Measurements from ENCODE around the gene ZNF862.

ZNF862 gene

DNA sequence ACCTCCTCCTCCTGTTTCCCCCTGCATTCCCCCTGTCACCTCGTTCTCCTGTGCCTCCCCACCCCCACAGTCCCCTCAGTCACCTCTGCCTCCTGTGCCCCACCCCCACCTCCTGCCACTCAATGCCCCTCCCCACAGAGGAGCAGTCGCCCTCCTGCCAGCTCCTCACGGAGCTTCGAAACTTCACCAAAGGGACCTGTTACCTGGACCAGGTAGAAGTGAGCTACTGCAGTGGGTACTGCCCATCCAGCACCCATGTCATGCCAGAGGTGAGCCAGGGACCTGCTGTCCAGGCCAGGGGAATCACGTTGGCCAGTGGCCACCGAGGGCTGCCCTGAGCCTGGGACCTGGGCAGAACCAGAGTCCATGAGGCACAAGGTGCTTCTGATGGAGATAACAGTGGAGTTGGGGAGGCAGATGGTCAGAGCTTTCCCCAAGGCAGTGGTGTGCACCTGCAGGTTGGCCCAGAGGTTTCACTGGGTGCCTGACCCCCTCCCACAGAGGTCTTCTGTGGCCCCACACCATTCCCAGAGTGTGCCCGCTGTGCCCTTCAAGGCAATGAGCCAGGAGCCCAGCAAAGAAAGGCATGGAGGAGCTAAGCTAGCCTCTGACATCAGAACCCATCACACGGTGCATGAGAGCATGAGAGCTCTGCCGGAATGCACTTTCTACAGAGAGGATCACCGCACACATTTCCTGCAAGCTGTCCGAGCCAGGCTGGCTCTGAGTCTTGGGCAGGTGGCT, 7.0 kb upstream of the ZNF862 start:
- no peak for ATAC-seq (ENCODE audit: insufficient read depth, low read depth)
- no peaks in the 10 kb centered on the region for H3K36me3 ChIP-seq (ENCODE audit: insufficient read depth, low read length)
- no peaks in the 10 kb centered on the region for H3K79me2 ChIP-seq (ENCODE audit: insufficient read depth, low read length)
- H3K27me3 ChIP-seq (ENCODE audit: insufficient read depth, low read length, poor library complexity) = peaks cover 5% of the 10 kb centered on the region
- no peak overlapping the region for H3K4me2 ChIP-seq (ENCODE audit: insufficient read depth, low read length)
- no peak overlapping the region for H3K9ac ChIP-seq (ENCODE audit: low read depth, low read length)
- no peaks in the 10 kb centered on the region for H3K4me1 ChIP-seq (ENCODE audit: insufficient read depth, low read length)
- no peak overlapping the region for H3K4me3 ChIP-seq (ENCODE audit: low read depth in 1 of 2, low read length in 2 of 2)
- TF ChIP-seq, protein P1, sequence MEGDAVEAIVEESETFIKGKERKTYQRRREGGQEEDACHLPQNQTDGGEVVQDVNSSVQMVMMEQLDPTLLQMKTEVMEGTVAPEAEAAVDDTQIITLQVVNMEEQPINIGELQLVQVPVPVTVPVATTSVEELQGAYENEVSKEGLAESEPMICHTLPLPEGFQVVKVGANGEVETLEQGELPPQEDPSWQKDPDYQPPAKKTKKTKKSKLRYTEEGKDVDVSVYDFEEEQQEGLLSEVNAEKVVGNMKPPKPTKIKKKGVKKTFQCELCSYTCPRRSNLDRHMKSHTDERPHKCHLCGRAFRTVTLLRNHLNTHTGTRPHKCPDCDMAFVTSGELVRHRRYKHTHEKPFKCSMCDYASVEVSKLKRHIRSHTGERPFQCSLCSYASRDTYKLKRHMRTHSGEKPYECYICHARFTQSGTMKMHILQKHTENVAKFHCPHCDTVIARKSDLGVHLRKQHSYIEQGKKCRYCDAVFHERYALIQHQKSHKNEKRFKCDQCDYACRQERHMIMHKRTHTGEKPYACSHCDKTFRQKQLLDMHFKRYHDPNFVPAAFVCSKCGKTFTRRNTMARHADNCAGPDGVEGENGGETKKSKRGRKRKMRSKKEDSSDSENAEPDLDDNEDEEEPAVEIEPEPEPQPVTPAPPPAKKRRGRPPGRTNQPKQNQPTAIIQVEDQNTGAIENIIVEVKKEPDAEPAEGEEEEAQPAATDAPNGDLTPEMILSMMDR (IDR thresholded peaks at IDR 0.05; ENCODE audit: borderline replicate concordance, extremely low read depth, low read length, poor library complexity, severe bottlenecking) = no peak
- no peak for TF ChIP-seq EZH2 (IDR thresholded peaks at IDR 0.05; ENCODE audit: borderline replicate concordance, low read depth, low read length, severe bottlenecking)
- no peaks in the 10 kb centered on the region for H4K20me1 ChIP-seq (ENCODE audit: insufficient read depth, low read length)
- no peak overlapping the region for H3K27ac ChIP-seq (ENCODE audit: low read length)
- no peak overlapping the region for H2AFZ ChIP-seq (ENCODE audit: low read depth, low read length)
- DNase-seq = no peak
- H3K9me3 ChIP-seq (ENCODE audit: insufficient read depth, low read length, severe bottlenecking) = no peaks in the 10 kb centered on the region

DNA sequence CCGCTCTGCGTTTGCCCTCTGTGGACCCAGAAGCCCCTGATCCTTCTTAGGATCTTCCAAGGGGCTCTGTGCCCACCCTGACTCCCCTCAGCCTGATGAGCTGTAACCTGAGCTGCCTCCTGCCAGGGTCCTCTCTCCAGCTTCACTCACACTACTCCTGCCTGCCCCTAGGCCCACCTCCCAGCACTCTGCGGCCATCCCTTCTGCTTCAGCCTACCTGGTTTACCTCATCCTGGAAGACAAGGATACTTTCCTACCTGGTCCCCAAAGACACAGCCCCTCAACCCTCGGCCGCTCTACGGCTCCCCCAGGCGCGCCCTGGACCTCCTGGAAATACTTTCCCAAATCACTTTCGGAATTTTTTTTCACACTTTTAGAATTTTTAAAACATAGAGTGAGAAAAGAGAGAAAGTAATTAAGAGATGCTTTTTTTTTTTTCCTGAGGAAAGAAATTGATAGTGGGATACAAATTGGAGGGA, 6.4 kb upstream of the ZNF862 start:
- Histone ChIP-seq H3K27ac (ENCODE audit: low read length) (no peak overlapping the region), H2AFZ (ENCODE audit: low read depth, low read length) (no peak overlapping the region), H3K36me3 (ENCODE audit: insufficient read depth, low read length) (no peaks in the 10 kb centered on the region), H3K4me3 (ENCODE audit: low read depth in 1 of 2, low read length in 2 of 2) (no peak overlapping the region), H3K4me1 (ENCODE audit: insufficient read depth, low read length) (no peaks in the 10 kb centered on the region), H3K79me2 (ENCODE audit: insufficient read depth, low read length) (no peaks in the 10 kb centered on the region), H3K9ac (ENCODE audit: low read depth, low read length) (no peak overlapping the region), H3K9me3 (ENCODE audit: insufficient read depth, low read length, severe bottlenecking) (no peaks in the 10 kb centered on the region), H3K4me2 (ENCODE audit: insufficient read depth, low read length) (no peak overlapping the region), H4K20me1 (ENCODE audit: insufficient read depth, low read length) (no peaks in the 10 kb centered on the region), H3K27me3 (ENCODE audit: insufficient read depth, low read length, poor library complexity) (peaks cover 5% of the 10 kb centered on the region)
- TF ChIP-seq EZH2 (IDR thresholded peaks at IDR 0.05; ENCODE audit: borderline replicate concordance, low read depth, low read length, severe bottlenecking) = no peak
- TF ChIP-seq, protein P1 (IDR thresholded peaks at IDR 0.05; ENCODE audit: borderline replicate concordance, extremely low read depth, low read length, poor library complexity, severe bottlenecking) = no peak
- ATAC-seq (ENCODE audit: insufficient read depth, low read depth) (no peak), DNase-seq (no peak)

DNA sequence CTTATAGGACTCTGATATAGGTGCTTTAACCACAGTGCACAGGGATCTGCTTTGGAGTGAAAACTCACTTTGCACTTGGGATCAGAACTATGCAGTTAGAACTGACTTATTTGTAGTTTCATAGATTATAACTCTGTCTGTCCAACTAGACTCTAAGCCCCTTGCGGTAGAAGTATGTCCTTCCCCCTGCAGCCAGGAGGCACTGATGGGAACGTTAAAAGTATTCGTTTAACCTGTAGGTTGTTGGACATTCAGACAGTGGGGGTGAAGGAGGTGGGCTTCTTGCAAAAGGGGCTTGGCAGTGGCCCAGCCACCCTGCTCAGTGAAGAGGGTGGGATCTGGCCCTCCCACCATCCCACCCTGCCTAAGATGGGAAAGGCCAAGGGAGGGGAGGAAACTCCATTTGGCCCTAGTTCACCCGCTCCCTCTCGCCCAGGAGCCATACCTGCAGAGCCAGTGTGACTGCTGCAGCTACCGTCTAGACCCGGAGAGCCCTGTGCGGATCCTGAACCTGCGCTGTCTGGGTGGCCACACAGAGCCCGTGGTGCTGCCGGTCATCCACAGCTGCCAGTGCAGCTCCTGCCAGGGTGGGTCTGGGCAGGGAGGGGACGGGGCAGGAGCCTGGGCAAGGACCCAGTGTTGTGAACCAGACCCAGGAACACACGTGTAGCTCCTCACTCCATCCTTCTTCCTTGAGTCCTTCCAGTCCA, 5.7 kb upstream of the ZNF862 start:
- peaks cover under 1% of the 10 kb centered on the region; the same call in 1 of the 2 replicates for H3K4me1 ChIP-seq (ENCODE audit: insufficient read depth, low read length)
- no peak for TF ChIP-seq EZH2 (IDR thresholded peaks at IDR 0.05; ENCODE audit: borderline replicate concordance, low read depth, low read length, severe bottlenecking)
- TF ChIP-seq, protein P1 (IDR thresholded peaks at IDR 0.05; ENCODE audit: borderline replicate concordance, extremely low read depth, low read length, poor library complexity, severe bottlenecking) = no peak
- H3K9me3 ChIP-seq (ENCODE audit: insufficient read depth, low read length, severe bottlenecking) = no peaks in the 10 kb centered on the region
- no peak overlapping the region for H3K4me3 ChIP-seq (ENCODE audit: low read depth in 1 of 2, low read length in 2 of 2)
- H3K36me3 ChIP-seq (ENCODE audit: insufficient read depth, low read length) = no peaks in the 10 kb centered on the region
- ATAC-seq (ENCODE audit: insufficient read depth, low read depth) = no peak
- H3K79me2 ChIP-seq (ENCODE audit: insufficient read depth, low read length) = no peaks in the 10 kb centered on the region
- H2AFZ ChIP-seq (ENCODE audit: low read depth, low read length) = no peak overlapping the region
- H3K27ac ChIP-seq (ENCODE audit: low read length) = no peak overlapping the region
- peaks cover 5% of the 10 kb centered on the region for H3K27me3 ChIP-seq (ENCODE audit: insufficient read depth, low read length, poor library complexity)
- no peaks in the 10 kb centered on the region for H4K20me1 ChIP-seq (ENCODE audit: insufficient read depth, low read length)
- DNase-seq = no peak
- H3K4me2 ChIP-seq (ENCODE audit: insufficient read depth, low read length) = no peak overlapping the region
- H3K9ac ChIP-seq (ENCODE audit: low read depth, low read length) = no peak overlapping the region
